NB4 (cell line): ENCODE data around the gene OR5J2.
"Not testable (repeated sequence)": the region's sequence is repeated elsewhere in the genome, so short reads cannot be mapped to it uniquely, and the experiment has no call there.

ENCODE experiments used
- DNase-seq: peaks from one replicate; pipeline ENCODE4 v3.0.0; 2010; ENCODE audit warnings: low read depth
- H3K4me3 ChIP-seq: one replicate; pipeline ENCODE4 v1.5.1; 2011; ENCODE audit warnings: mild to moderate bottlenecking, low read depth, low read length, moderate library complexity
- MYC ChIP-seq: IDR thresholded peaks from 2 replicates; pipeline ENCODE4 v1.6.1; 2011; ENCODE audit warnings: low read depth, low read length
- POLR2A ChIP-seq: IDR thresholded peaks from 2 replicates; pipeline ENCODE4 v1.6.1; 2011; ENCODE audit warnings: mild to moderate bottlenecking; ENCODE audit not compliant: insufficient read length; ENCODE audit errors: extremely low read depth
- TF ChIP-seq, protein P1 (sequence below): IDR thresholded peaks from 2 replicates; pipeline ENCODE4 v1.6.1; 2011; ENCODE audit warnings: low read depth, low read length
- TF ChIP-seq, protein P2 (sequence below): IDR thresholded peaks from one replicate; pipeline ENCODE4 v1.5.1; 2012; ENCODE audit warnings: low read depth, low read length

Gene OR5J2

DNA sequence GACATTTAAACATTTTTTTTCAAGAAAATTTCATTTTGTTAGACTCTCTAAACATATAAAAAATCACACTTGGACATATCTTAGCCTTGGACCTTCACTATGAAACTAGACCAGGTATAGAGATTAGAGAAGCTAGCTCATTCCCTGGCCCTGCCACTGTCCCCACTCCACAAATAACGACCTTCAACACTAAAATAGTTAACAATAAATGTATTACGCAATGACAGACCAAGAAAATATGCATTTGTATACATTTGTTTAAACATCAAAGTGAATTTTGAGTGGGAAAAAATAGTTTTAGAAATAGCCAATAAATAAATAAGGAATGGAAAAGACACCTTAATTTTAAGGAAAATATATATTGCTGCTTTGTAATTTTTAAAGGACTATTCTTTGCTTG, 20.9 kb downstream of the OR5J2 start:
- no peak overlapping the region for H3K4me3 ChIP-seq
- TF ChIP-seq, protein P1, sequence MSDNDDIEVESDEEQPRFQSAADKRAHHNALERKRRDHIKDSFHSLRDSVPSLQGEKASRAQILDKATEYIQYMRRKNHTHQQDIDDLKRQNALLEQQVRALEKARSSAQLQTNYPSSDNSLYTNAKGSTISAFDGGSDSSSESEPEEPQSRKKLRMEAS, result no peak
- no peak for TF ChIP-seq MYC
- no peak for TF ChIP-seq POLR2A
- TF ChIP-seq, protein P2, sequence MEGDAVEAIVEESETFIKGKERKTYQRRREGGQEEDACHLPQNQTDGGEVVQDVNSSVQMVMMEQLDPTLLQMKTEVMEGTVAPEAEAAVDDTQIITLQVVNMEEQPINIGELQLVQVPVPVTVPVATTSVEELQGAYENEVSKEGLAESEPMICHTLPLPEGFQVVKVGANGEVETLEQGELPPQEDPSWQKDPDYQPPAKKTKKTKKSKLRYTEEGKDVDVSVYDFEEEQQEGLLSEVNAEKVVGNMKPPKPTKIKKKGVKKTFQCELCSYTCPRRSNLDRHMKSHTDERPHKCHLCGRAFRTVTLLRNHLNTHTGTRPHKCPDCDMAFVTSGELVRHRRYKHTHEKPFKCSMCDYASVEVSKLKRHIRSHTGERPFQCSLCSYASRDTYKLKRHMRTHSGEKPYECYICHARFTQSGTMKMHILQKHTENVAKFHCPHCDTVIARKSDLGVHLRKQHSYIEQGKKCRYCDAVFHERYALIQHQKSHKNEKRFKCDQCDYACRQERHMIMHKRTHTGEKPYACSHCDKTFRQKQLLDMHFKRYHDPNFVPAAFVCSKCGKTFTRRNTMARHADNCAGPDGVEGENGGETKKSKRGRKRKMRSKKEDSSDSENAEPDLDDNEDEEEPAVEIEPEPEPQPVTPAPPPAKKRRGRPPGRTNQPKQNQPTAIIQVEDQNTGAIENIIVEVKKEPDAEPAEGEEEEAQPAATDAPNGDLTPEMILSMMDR, result no peak
- no peak for DNase-seq

DNA sequence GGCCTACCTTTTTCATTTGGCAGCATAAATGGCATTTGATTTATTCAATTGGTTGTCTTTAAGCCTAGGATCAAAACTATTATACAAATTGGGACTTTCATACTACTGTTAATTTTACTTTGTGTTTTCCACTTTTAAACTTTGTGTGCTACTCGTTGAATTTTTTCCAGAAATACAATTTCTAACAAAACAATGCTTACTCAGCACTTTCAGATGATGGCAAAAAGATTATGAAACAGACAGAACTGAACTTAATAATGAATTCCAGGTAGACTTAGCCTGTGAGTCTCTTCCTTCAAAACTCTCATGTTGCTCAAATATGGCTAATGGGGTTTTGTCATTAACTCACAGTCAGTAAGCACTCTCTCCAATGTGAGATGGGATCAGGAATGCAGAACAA, 31.4 kb downstream of the OR5J2 start:
- no peak for DNase-seq
- no peak overlapping the region for H3K4me3 ChIP-seq
- no peak for TF ChIP-seq POLR2A
- no peak for TF ChIP-seq MYC
- TF ChIP-seq, protein P2, result no peak
- TF ChIP-seq, protein P1, result no peak

DNA sequence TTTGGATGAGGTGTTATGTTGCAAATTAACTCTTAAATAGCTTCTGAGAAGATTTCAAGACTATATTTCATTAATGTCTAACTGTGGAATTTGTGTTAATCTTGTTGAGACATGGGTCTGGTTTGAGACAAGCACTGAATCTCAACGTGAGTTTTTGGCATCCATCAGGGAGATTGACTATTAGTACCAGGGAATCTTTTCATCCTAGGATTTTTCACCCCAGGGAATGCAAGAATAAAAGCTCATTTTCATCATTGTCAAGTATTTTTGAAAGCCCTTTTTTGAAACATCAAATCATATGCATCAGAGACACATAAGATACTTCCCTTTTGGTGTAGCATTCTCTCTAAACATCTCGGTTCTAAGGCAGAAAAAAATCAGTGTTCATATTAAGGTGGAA, 38.1 kb downstream of the OR5J2 start:
- TF ChIP-seq, protein P1, result no peak
- TF ChIP-seq POLR2A, result no peak
- TF ChIP-seq, protein P2, result no peak
- TF ChIP-seq MYC, result no peak
- no peak for DNase-seq
- no peak overlapping the region for H3K4me3 ChIP-seq

DNA sequence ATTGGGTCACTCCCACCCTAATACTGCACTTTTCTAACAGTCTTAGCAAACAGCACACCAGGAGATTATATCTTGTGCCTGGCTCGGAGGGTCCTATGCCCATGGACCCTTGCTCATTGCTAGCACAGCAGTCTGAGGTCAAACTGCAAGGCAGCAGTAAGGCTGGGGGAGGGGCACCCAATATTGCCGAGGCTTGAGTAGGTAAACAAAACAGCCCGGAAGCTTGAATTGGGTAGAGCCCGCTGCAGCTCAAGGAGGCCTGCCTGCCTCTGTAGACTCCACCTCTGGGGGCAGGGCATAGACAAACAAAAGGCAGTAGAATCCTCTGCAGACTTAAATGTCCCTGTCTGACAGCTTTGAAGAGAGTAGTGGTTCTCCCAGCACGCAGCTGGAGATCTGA, 43.3 kb downstream of the OR5J2 start:
- not testable (repeated sequence) for DNase-seq, H3K4me3 ChIP-seq
